ENCODE data around the gene KCNT2.

DNA sequence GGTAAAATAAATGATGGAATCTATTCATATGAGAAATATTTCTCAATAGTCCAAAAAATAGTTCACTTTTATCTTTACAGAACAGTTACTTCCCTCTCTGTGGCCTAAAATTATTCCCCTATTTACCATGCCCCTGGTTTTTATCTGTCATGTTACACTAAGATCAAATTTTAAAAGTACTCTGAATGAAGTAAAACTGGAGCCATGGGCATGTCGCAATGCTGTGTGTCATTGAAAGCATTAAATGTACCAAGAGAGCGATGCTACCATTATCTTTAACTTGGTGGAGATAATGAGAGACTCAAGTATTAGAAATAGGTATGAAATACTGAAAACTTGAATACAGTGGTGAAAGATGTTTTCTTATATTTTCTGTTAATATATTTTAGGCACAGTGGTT lies 146.2 kb downstream of the KCNT2 start:
- TF ChIP-seq NFYA (IDR thresholded peaks at IDR 0.05; ENCODE audit: borderline replicate concordance, low read depth, low read length) = no peak
- TF ChIP-seq, protein P1, sequence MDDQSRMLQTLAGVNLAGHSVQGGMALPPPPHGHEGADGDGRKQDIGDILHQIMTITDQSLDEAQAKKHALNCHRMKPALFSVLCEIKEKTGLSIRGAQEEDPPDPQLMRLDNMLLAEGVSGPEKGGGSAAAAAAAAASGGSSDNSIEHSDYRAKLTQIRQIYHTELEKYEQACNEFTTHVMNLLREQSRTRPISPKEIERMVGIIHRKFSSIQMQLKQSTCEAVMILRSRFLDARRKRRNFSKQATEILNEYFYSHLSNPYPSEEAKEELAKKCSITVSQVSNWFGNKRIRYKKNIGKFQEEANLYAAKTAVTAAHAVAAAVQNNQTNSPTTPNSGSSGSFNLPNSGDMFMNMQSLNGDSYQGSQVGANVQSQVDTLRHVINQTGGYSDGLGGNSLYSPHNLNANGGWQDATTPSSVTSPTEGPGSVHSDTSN (IDR thresholded peaks at IDR 0.05; ENCODE audit: insufficient replicate concordance, low read depth, low read length) = no peak
- TF ChIP-seq, protein P2, sequence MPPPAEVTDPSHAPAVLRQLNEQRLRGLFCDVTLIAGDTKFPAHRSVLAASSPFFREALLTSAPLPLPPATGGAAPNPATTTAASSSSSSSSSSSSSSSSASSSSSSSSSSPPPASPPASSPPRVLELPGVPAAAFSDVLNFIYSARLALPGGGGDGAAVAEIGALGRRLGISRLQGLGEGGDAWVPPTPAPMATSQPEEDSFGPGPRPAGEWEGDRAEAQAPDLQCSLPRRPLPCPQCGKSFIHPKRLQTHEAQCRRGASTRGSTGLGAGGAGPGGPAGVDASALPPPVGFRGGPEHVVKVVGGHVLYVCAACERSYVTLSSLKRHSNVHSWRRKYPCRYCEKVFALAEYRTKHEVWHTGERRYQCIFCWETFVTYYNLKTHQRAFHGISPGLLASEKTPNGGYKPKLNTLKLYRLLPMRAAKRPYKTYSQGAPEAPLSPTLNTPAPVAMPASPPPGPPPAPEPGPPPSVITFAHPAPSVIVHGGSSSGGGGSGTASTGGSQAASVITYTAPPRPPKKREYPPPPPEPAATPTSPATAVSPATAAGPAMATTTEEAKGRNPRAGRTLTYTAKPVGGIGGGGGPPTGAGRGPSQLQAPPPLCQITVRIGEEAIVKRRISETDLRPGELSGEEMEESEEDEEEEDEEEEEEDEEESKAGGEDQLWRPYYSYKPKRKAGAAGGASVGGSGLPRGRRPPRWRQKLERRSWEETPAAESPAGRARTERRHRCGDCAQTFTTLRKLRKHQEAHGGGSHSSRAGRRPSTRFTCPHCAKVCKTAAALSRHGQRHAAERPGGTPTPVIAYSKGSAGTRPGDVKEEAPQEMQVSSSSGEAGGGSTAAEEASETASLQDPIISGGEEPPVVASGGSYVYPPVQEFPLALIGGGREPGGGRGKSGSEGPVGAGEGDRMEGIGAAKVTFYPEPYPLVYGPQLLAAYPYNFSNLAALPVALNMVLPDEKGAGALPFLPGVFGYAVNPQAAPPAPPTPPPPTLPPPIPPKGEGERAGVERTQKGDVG (CRISPR knock-in tag; IDR thresholded peaks at IDR 0.05) = no peak
- no peak for TF ChIP-seq TCF7 (IDR thresholded peaks at IDR 0.05; ENCODE audit: borderline replicate concordance)
- TF ChIP-seq, protein P3, sequence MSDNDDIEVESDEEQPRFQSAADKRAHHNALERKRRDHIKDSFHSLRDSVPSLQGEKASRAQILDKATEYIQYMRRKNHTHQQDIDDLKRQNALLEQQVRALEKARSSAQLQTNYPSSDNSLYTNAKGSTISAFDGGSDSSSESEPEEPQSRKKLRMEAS (IDR thresholded peaks at IDR 0.05; ENCODE audit: low read depth, low read length) = no peak
- no peak for TF ChIP-seq POLR2AphosphoS5 (IDR thresholded peaks at IDR 0.05; ENCODE audit: low read length)
- no peak for TF ChIP-seq GATAD2B (conservative IDR thresholded peaks at IDR 0.05; ENCODE audit: low read depth)
- TF ChIP-seq BRCA1 (IDR thresholded peaks at IDR 0.05; ENCODE audit: low read depth, low read length) = no peak
- no peak for TF ChIP-seq CREB1 (IDR thresholded peaks at IDR 0.05; ENCODE audit: low read depth)
- TF ChIP-seq, protein P4, sequence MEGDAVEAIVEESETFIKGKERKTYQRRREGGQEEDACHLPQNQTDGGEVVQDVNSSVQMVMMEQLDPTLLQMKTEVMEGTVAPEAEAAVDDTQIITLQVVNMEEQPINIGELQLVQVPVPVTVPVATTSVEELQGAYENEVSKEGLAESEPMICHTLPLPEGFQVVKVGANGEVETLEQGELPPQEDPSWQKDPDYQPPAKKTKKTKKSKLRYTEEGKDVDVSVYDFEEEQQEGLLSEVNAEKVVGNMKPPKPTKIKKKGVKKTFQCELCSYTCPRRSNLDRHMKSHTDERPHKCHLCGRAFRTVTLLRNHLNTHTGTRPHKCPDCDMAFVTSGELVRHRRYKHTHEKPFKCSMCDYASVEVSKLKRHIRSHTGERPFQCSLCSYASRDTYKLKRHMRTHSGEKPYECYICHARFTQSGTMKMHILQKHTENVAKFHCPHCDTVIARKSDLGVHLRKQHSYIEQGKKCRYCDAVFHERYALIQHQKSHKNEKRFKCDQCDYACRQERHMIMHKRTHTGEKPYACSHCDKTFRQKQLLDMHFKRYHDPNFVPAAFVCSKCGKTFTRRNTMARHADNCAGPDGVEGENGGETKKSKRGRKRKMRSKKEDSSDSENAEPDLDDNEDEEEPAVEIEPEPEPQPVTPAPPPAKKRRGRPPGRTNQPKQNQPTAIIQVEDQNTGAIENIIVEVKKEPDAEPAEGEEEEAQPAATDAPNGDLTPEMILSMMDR (IDR thresholded peaks at IDR 0.05 in 2 of 3, conservative IDR thresholded peaks at IDR 0.05 in 1 of 3; ENCODE audit: control insufficient read depth in 2 of 3, extremely low read depth in 1 of 3, insufficient read depth in 1 of 3, low read depth in 3 of 3, low read length in 3 of 3) = no peak
- TF ChIP-seq EGR1 (IDR thresholded peaks at IDR 0.05; ENCODE audit: borderline replicate concordance in 1 of 2, low read depth in 2 of 2, low read length in 2 of 2) = no peak
- no peak for TF ChIP-seq JUNB (IDR thresholded peaks at IDR 0.05)
- no peak for TF ChIP-seq KAT2A (conservative IDR thresholded peaks at IDR 0.05; ENCODE audit: control insufficient read depth, low read depth, low read length)
- no peak for TF ChIP-seq RAD21 (IDR thresholded peaks at IDR 0.05; ENCODE audit: insufficient read depth, low read depth, low read length)

Data from GM12878 (cell line).